A673 (cell line): ENCODE results near the gene GHRH. TPM values are rescaled to one million over a fixed set of nuclear protein-coding genes. Genes with fewer than 3 reads are reported as not detected.

Experiments used
- BruUV-seq: library from RNA; stranded (reverse); fragments of 400-500 nt; replicated peaks from 2 replicates; lab custom pipeline; 2021; lab: Mats Ljungman, UMichigan
- CTCF ChIA-PET: fragments of 300-600 bp; sonication (Branson Sonifier 250); formaldehyde crosslinking; loops from one replicate; lab custom pipeline; 2022; ENCODE audit warnings: antibody characterized with exemption; lab: Charles Lee
- POLR2A ChIA-PET: fragments of 300-600 bp; sonication (Branson Sonifier 250); formaldehyde crosslinking; loops from one replicate; lab custom pipeline; 2022; ENCODE audit warnings: antibody characterized with exemption; ENCODE audit not compliant: low non-redundant PET; lab: Charles Lee
- DNase-seq: peaks from one replicate; pipeline ENCODE4 v3.0.0-alpha.2; 2015; ENCODE audit warnings: low spot score
- H3K27ac ChIP-seq: fragments of 200-600 bp; sonication (generic); 2 replicates; pipeline ENCODE4 v1.5.1; 2016; ENCODE audit warnings: mixed run types, low read depth, mild to moderate bottlenecking, mixed read lengths, antibody characterized with exemption, low read length; ENCODE audit not compliant: poor library complexity, severe bottlenecking
- H3K27me3 ChIP-seq: fragments of 200-600 bp; sonication (generic); replicated peaks from 2 replicates; pipeline ENCODE4 v1.6.1; 2017; ENCODE audit warnings: mixed run types, low read depth, mild to moderate bottlenecking, mixed read lengths, antibody characterized with exemption, low read length; ENCODE audit not compliant: insufficient read depth, poor library complexity
- H3K36me3 ChIP-seq: fragments of 200-600 bp; sonication (generic); 2 replicates; pipeline ENCODE4 v1.6.1; 2016; ENCODE audit warnings: mixed run types, mild to moderate bottlenecking, mixed read lengths, antibody characterized with exemption, low read length; ENCODE audit not compliant: insufficient read depth, poor library complexity, severe bottlenecking
- H3K4me1 ChIP-seq: fragments of 200-600 bp; sonication (generic); 2 replicates; pipeline ENCODE4 v1.6.1; 2017; ENCODE audit warnings: mixed run types, mild to moderate bottlenecking, mixed read lengths, antibody characterized with exemption, low read length; ENCODE audit not compliant: insufficient read depth, poor library complexity, severe bottlenecking
- H3K4me3 ChIP-seq: fragments of 200-600 bp; sonication (generic); 2 replicates; pipeline ENCODE4 v1.5.1; 2016; ENCODE audit warnings: low read depth, mixed run types, mild to moderate bottlenecking, mixed read lengths, low read length; ENCODE audit not compliant: poor library complexity, severe bottlenecking
- H3K9me3 ChIP-seq: fragments of 200-600 bp; sonication (generic); 2 replicates; pipeline ENCODE4 v1.6.1; 2016; ENCODE audit warnings: mixed run types, low read depth, mild to moderate bottlenecking, mixed read lengths, antibody characterized with exemption, low read length; ENCODE audit not compliant: poor library complexity, severe bottlenecking
- EZH2 ChIP-seq: fragments of 200-600 bp; sonication (generic); IDR thresholded peaks from 2 replicates; pipeline ENCODE4 v1.6.1; 2017; ENCODE audit warnings: borderline replicate concordance, low read depth, mild to moderate bottlenecking, mixed read lengths, antibody characterized with exemption, low read length; ENCODE audit not compliant: poor library complexity, severe bottlenecking
- intact Hi-C: fragments of 100-400 bp; cut with micrococcal nuclease; formaldehyde crosslinking; loops from one replicate; pipeline ENCODE4 v1.10.0; 2022; ENCODE audit not compliant: unreplicated experiment
- total RNA-seq: library from RNA; stranded (reverse); gene quantifications from 2 replicates; pipeline ENCODE4 v1.2.3, GENCODE V29; 2021
- TF ChIP-seq, protein P1 (sequence below): fragments of 300-800, 200-600 bp; sonication (generic); conservative IDR thresholded peaks from 2 replicates; pipeline ENCODE4 v1.5.1; 2017; ENCODE audit warnings: low read depth, mild to moderate bottlenecking, antibody characterized with exemption, low read length, moderate library complexity, mixed read lengths

The GHRH gene
- total RNA-seq, 1 experiment from 2014 or later = not detected

DNA sequence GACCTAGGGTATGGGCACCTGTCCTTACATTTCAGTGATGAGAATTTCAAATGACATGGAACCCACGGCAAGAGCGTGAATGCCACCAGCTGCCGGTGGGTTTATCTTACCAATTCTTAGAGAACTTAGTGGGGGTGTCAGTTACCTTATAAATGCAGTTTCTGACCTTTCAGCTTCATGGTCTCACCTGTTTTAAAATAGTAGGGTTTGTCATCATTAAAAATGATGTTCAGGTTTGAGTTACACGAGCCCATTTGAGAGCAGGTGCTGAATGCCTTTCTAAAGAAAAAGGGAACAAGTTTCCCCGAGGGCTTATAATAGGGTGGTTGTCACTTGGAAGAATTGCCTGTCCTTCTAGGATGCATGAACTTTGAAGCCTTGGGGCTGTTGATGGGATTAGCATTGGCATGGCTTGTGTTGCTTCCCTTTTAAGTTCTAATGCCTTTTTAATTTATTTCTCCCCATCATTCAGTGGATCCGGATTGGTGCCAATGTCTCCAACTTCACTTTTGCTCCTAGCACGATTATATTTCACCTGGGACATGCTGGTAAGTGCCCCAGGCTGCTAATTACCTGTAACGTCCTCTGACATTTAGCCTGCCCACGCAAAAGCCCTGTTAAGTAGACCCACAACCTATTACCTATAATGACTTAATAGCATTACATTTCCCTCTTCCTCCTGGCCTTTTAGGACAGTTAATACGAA lies 27.9 kb downstream of the GHRH start:
- TF ChIP-seq EZH2 = no peak
- TF ChIP-seq, protein P1, sequence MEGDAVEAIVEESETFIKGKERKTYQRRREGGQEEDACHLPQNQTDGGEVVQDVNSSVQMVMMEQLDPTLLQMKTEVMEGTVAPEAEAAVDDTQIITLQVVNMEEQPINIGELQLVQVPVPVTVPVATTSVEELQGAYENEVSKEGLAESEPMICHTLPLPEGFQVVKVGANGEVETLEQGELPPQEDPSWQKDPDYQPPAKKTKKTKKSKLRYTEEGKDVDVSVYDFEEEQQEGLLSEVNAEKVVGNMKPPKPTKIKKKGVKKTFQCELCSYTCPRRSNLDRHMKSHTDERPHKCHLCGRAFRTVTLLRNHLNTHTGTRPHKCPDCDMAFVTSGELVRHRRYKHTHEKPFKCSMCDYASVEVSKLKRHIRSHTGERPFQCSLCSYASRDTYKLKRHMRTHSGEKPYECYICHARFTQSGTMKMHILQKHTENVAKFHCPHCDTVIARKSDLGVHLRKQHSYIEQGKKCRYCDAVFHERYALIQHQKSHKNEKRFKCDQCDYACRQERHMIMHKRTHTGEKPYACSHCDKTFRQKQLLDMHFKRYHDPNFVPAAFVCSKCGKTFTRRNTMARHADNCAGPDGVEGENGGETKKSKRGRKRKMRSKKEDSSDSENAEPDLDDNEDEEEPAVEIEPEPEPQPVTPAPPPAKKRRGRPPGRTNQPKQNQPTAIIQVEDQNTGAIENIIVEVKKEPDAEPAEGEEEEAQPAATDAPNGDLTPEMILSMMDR = no peak
- no peak for DNase-seq
- no TSS peak for BruUV-seq
- no peaks in the 10 kb centered on the region for H3K27me3 ChIP-seq
- intact Hi-C loops = no loop called here
- H3K4me1 ChIP-seq = no peaks in the 10 kb centered on the region
- no peak overlapping the region for H3K4me3 ChIP-seq
- POLR2A ChIA-PET = no interaction called here
- peaks cover 97% of the 10 kb centered on the region for H3K36me3 ChIP-seq
- H3K9me3 ChIP-seq = no peaks in the 10 kb centered on the region
- CTCF ChIA-PET = no interaction called here
- H3K27ac ChIP-seq = no peak overlapping the region

DNA sequence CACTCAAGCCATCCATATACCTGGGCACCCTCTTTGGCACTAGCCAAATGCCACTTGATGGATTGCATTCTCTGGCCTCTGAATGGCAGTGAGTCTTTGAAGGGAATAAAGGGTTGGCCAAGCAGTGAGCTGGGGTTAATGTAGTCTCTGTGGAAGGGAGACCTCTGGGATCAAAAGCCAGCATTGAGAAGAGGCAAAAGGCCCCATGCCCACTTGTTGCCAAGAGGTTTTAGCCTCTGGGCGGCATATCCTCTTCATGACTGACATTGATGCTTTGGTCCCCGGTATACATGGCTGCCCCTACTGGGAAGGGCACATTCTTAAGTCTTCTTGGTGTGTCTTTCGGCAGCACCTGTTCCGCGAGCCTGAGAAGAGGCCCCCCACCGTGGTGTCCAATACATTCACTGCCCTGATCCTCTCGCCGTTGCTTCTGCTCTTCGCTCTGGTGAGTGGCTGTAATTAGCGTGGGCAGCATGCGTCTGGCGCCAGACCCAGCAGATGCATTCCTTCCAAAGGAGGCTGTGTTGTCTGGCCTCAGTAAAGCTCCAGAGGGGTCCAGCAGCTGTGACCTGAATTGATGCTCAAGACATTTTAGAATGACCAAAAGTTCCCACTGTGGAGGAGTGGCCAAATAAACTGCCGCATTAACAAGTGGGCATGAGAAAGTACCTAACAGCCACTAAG lies 29.5 kb downstream of the GHRH start:
- intact Hi-C loops = no loop called here
- no peak for TF ChIP-seq EZH2
- TF ChIP-seq, protein P1 = no peak
- Histone ChIP-seq H3K27me3 (no peaks in the 10 kb centered on the region), H3K4me1 (no peaks in the 10 kb centered on the region), H3K36me3 (peaks cover 98% of the 10 kb centered on the region), H3K9me3 (no peaks in the 10 kb centered on the region), H3K27ac (no peak overlapping the region), H3K4me3 (no peak overlapping the region)
- POLR2A ChIA-PET = no interaction called here
- DNase-seq = no peak
- CTCF ChIA-PET = no interaction called here
- BruUV-seq = no TSS peak

DNA sequence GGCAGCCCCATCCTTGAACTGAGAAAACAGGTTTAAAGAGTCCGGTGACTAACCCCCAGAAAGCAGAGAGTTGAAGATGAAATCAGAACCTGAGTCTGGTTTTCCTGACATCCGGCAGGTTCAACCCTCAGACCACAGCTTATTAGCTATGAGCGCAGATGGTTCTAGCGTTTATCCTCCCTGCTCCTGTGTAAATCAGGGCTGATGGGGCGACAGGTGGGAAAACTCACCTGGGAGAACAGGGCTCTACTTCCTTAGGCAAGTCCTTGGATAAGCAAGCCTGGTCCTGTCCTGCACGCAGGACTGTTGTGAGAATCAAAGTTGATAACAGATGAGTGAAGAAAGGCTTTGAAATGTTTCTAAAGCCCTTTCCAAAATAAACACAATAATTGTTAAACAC lies 31.4 kb downstream of the GHRH start:
- POLR2A ChIA-PET = no interaction called here

More for the DNA sequence above, 31.4 kb downstream of the GHRH start:
- H3K9me3 ChIP-seq = no peaks in the 10 kb centered on the region
- H3K27me3 ChIP-seq = no peaks in the 10 kb centered on the region
- no peak overlapping the region for H3K27ac ChIP-seq
- TF ChIP-seq, protein P1 = no peak
- TF ChIP-seq EZH2 = no peak
- DNase-seq = no peak
- CTCF ChIA-PET = no interaction called here
- intact Hi-C loops = no loop called here
- H3K4me3 ChIP-seq = no peak overlapping the region
- H3K36me3 ChIP-seq = peaks cover 99% of the 10 kb centered on the region
- no peaks in the 10 kb centered on the region for H3K4me1 ChIP-seq
- no TSS peak for BruUV-seq
